K562 (cell line): ENCODE measurements around the gene BNC1. TPM values are rescaled to one million over a fixed set of nuclear protein-coding genes. Genes with fewer than 3 reads are reported as not detected.

ENCODE experiments used
- E2F6 ChIP-seq, 2 experiments: IDR thresholded peaks; 2 replicates each; pipeline ENCODE4 v1.6.1; 2011; ENCODE audit warnings: borderline replicate concordance in 1 of 2, control low read depth in 1 of 2, low read depth in 1 of 2, low read length in 1 of 2, mild to moderate bottlenecking in 1 of 2, mixed read lengths in 1 of 2, moderate library complexity in 1 of 2; ENCODE audit not compliant: insufficient read depth in 1 of 2, insufficient read length in 1 of 2, poor library complexity in 1 of 2, severe bottlenecking in 1 of 2; ENCODE audit errors: extremely low read depth in 1 of 2
- ILF3 ChIP-seq: fragments of 450-650 bp; IDR thresholded peaks from 2 replicates; pipeline ENCODE4 v1.6.1; 2018; ENCODE audit warnings: antibody characterized with exemption, mild to moderate bottlenecking, moderate library complexity, borderline replicate concordance
- KAT2B ChIP-seq: IDR thresholded peaks from one replicate; pipeline ENCODE4 v1.6.1; 2012; ENCODE audit warnings: low read depth, mild to moderate bottlenecking, control low read depth, inconsistent platforms, low read length, moderate library complexity
- NCOA1 ChIP-seq: fragments of 450-650 bp; IDR thresholded peaks from 2 replicates; pipeline ENCODE4 v1.6.1; 2016; ENCODE audit warnings: low read depth
- PURB ChIP-seq: sonication (generic); formaldehyde crosslinking; IDR thresholded peaks from 2 replicates; pipeline ENCODE4 v1.9.0; 2021; ENCODE audit warnings: low read depth, mild to moderate bottlenecking, missing genetic modification reagents
- REST ChIP-seq, 2 experiments: fragments of 450-650 bp; formaldehyde crosslinking in 1 of 2; IDR thresholded peaks; 2 replicates each; pipeline versions ENCODE4 v1.4.0 to v1.6.1; 2014 to 2020; ENCODE audit warnings: mild to moderate bottlenecking in 2 of 2, borderline replicate concordance in 1 of 2, low read depth in 1 of 2
- THRAP3 ChIP-seq: fragments of 450-650 bp; IDR thresholded peaks from 2 replicates; pipeline ENCODE4 v1.6.1; 2016; ENCODE audit warnings: mild to moderate bottlenecking, inconsistent platforms, borderline replicate concordance
- ZNF395 ChIP-seq: fragments of 200-800 bp; sonication (Bioruptor generic); IDR thresholded peaks from 2 replicates; pipeline ENCODE4 v1.6.1; 2017; ENCODE audit warnings: missing genetic modification characterization, missing compliant biosample characterization
- ZNF592 ChIP-seq: fragments of 450-650 bp; IDR thresholded peaks from 2 replicates; pipeline ENCODE4 v1.6.1; 2017; ENCODE audit warnings: antibody characterized with exemption, mild to moderate bottlenecking
- polyA plus RNA-seq, 8 experiments: library from polyadenylated mRNA; depleted of rRNA in 4 of 8; stranded (reverse) in 5 of 8; unstranded in 3 of 8; fragments of >200 nt; fragmentation: Nextera tagmentation in 2 of 8; fragmentation: Illumina TruSeq in 1 of 8; extraction: Ambion mirVana in 2 of 8; extraction: Trizol in 1 of 8; gene quantifications; 2 replicates each; pipeline versions ENCODE4 v1.2.1 to v1.2.3, GENCODE V29; 2011 to 2014; ENCODE audit warnings: inconsistent platforms in 1 of 8, missing spikeins in 1 of 8
- total RNA-seq, 7 experiments: library from RNA; depleted of rRNA in 6 of 7; stranded (reverse); fragments of >200 nt in 6 of 7; fragmentation: Illumina TruSeq in 2 of 7; extraction: Trizol in 2 of 7; gene quantifications; 2 replicates each; pipeline versions ENCODE4 v1.2.1 to v1.2.3, GENCODE V29; 2011 to 2021; ENCODE audit warnings: low replicate concordance in 1 of 7

BNC1 gene
- total and polyA plus RNA-seq, 9 of the 15 experiments (the other 6 are each of a cell fraction or from before 2014, with no cell fraction given): not detected

- TF ChIP-seq E2F6 (IDR thresholded peaks at IDR 0.05; ENCODE audit: borderline replicate concordance in 1 of 2, extremely low read depth in 1 of 2, insufficient read depth in 1 of 2, insufficient read length in 1 of 2, low read depth in 1 of 2, low read length in 1 of 2, poor library complexity in 1 of 2, severe bottlenecking in 1 of 2) (no peak), THRAP3 (no peak), REST (IDR thresholded peaks at IDR 0.05; ENCODE audit: borderline replicate concordance) (peak; percentile 85), REST (CRISPR knock-in tag; IDR thresholded peaks at IDR 0.05; ENCODE audit: low read depth) (no peak), PURB (CRISPR knock-in tag) (no peak), NCOA1 (no peak), KAT2B (no peak), ZNF592 (no peak), ZNF395 (CRISPR knock-in tag) (no peak), ILF3 (no peak)
Observed at GRCh38 chr15:83248151-83249029, 36.1 kb downstream of the BNC1 start (continued).
